Fibroblast of skin of abdomen (primary cell): ENCODE measurements around the gene INPPL1.
A peak's percentile ranks its signal among the peaks of the same experiment; 100 is the strongest.
"Not testable (repeated sequence)": the region's sequence is repeated elsewhere in the genome, so short reads cannot be mapped to it uniquely, and the experiment has no call there.

Source experiments
- DNase-seq: peaks from one replicate; pipeline ENCODE4 v3.0.0-alpha.2; 2013

The INPPL1 gene

GRCh38 chr11:72245263-72245816 is 20.8 kb downstream of the INPPL1 start:
- DNase-seq: no peak

- no peak for DNase-seq
Measured at GRCh38 chr11:72247584-72247983, 23.0 kb downstream of the INPPL1 start.

- DNase-seq: no peak
Measured at GRCh38 chr11:72249961-72250360, 25.4 kb downstream of the INPPL1 start.

GRCh38 chr11:72250661-72251464 is 26.3 kb downstream of the INPPL1 start:
- DNase-seq: no peak

GRCh38 chr11:72251614-72252013 is 27.0 kb downstream of the INPPL1 start:
- DNase-seq: no peak

- no peak for DNase-seq
Measured at GRCh38 chr11:72253392-72253791, 28.8 kb downstream of the INPPL1 start.

GRCh38 chr11:72254299-72254993 is 29.9 kb downstream of the INPPL1 start:
- DNase-seq: no peak

- no peak for DNase-seq
Measured at GRCh38 chr11:72257570-72257969, 33.0 kb downstream of the INPPL1 start.

GRCh38 chr11:72259490-72259889 is 34.9 kb downstream of the INPPL1 start:
- DNase-seq: no peak

- no peak for DNase-seq
Measured at GRCh38 chr11:72260574-72260973, 36.0 kb downstream of the INPPL1 start.

GRCh38 chr11:72263361-72263760 is 38.8 kb downstream of the INPPL1 start:
- DNase-seq: no peak

- no peak for DNase-seq
Measured at GRCh38 chr11:72265951-72266350, 41.4 kb downstream of the INPPL1 start.

GRCh38 chr11:72266960-72267359 is 42.4 kb downstream of the INPPL1 start:
- not testable (repeated sequence) for DNase-seq

- DNase-seq: no peak
Measured at GRCh38 chr11:72267956-72268617, 43.5 kb downstream of the INPPL1 start.

- no peak for DNase-seq
Measured at GRCh38 chr11:72271980-72272379, 47.4 kb downstream of the INPPL1 start.

- DNase-seq: no peak
Measured at GRCh38 chr11:72274435-72274834, 49.9 kb downstream of the INPPL1 start.

GRCh38 chr11:72278905-72279304 is 54.3 kb downstream of the INPPL1 start:
- DNase-seq: peak; percentile 73

GRCh38 chr11:72280037-72280436 is 55.5 kb downstream of the INPPL1 start:
- no peak for DNase-seq

GRCh38 chr11:72280726-72281315 is 56.3 kb downstream of the INPPL1 start:
- DNase-seq: no peak

GRCh38 chr11:72283947-72284346 is 59.4 kb downstream of the INPPL1 start:
- DNase-seq: no peak

GRCh38 chr11:72287293-72287692 is 62.7 kb downstream of the INPPL1 start:
- DNase-seq: no peak
